GM18498 (cell line): Measurements from ENCODE around the gene TRIM33.

Experiments
- ATAC-seq: cut with Tn5 transposase; IDR thresholded peaks from one replicate; pipeline ENCODE4 v1.9.1; 2021; ENCODE audit warnings: mild to moderate bottlenecking, moderate library complexity; ENCODE audit not compliant: unreplicated experiment

Gene TRIM33

GRCh38 chr1:114355240-114355639 lies 155.8 kb downstream of the TRIM33 start:
- no peak for ATAC-seq

- peak; percentile 56 for ATAC-seq
Measured at GRCh38 chr1:114353262-114353661, 157.7 kb downstream of the TRIM33 start.

- no peak for ATAC-seq
Measured at GRCh38 chr1:114352797-114353196, 158.2 kb downstream of the TRIM33 start.

GRCh38 chr1:114350731-114351445 lies 160.1 kb downstream of the TRIM33 start:
- ATAC-seq, result no peak

- ATAC-seq, result no peak
Measured at GRCh38 chr1:114349891-114350605, 161.0 kb downstream of the TRIM33 start.

- no peak for ATAC-seq
Measured at GRCh38 chr1:114347431-114348209, 163.4 kb downstream of the TRIM33 start.

GRCh38 chr1:114346480-114347029 lies 164.4 kb downstream of the TRIM33 start:
- ATAC-seq, result peak; percentile 99

GRCh38 chr1:114345930-114346479 lies 165.0 kb downstream of the TRIM33 start:
- ATAC-seq, result peak; percentile 36

GRCh38 chr1:114344656-114345055 lies 166.3 kb downstream of the TRIM33 start:
- no peak for ATAC-seq
